H9 (cell line): Measurements from ENCODE around the gene MAP2K3. TPM values are rescaled to one million over a fixed set of nuclear protein-coding genes. Genes with fewer than 3 reads are reported as not detected.

ENCODE experiments used
- DNase-seq: peaks from one replicate; pipeline ENCODE4 v3.0.0-alpha.2; 2017
- H2AFZ ChIP-seq: one replicate; pipeline ENCODE4 v1.6.1; 2013; ENCODE audit warnings: mild to moderate bottlenecking, low read length, control low read depth, moderate library complexity
- H2AK5ac ChIP-seq: 2 replicates; pipeline ENCODE4 v1.6.1; 2013; ENCODE audit warnings: low read length, control low read depth, mixed read lengths; ENCODE audit not compliant: insufficient read length
- H2BK120ac ChIP-seq: one replicate; pipeline ENCODE4 v1.6.1; 2013; ENCODE audit warnings: low read depth, mild to moderate bottlenecking, low read length, control low read depth, inconsistent platforms; ENCODE audit not compliant: poor library complexity, severe bottlenecking
- H2BK12ac ChIP-seq: 2 replicates; pipeline ENCODE4 v1.6.1; 2013; ENCODE audit warnings: low read length, control low read depth, mixed read lengths, low read depth; ENCODE audit not compliant: insufficient read length
- H2BK15ac ChIP-seq: 2 replicates; pipeline ENCODE4 v1.6.1; 2013; ENCODE audit warnings: low read depth, low read length, control low read depth
- H2BK20ac ChIP-seq: one replicate; pipeline ENCODE4 v1.6.1; 2013; ENCODE audit warnings: low read depth, mild to moderate bottlenecking, low read length, control low read depth, inconsistent platforms; ENCODE audit not compliant: poor library complexity, severe bottlenecking
- H2BK5ac ChIP-seq: 2 replicates; pipeline ENCODE4 v1.6.1; 2013; ENCODE audit warnings: low read length, control low read depth, mixed read lengths; ENCODE audit not compliant: insufficient read length
- H3K14ac ChIP-seq: 2 replicates; pipeline ENCODE4 v1.6.1; 2013; ENCODE audit warnings: low read length, control low read depth; ENCODE audit not compliant: insufficient read depth
- H3K18ac ChIP-seq: 2 replicates; pipeline ENCODE4 v1.6.1; 2013; ENCODE audit warnings: low read depth, mild to moderate bottlenecking, mixed read lengths, low read length, control low read depth; ENCODE audit not compliant: insufficient read length
- H3K23ac ChIP-seq: 2 replicates; pipeline ENCODE4 v1.6.1; 2013; ENCODE audit warnings: low read length, control low read depth, mixed read lengths, low read depth; ENCODE audit not compliant: insufficient read length
- H3K23me2 ChIP-seq: 2 replicates; pipeline ENCODE4 v1.6.1; 2013; ENCODE audit warnings: low read depth, mild to moderate bottlenecking, mixed read lengths, low read length, control low read depth; ENCODE audit not compliant: insufficient read length, poor library complexity, severe bottlenecking
- H3K27ac ChIP-seq: 2 replicates; pipeline ENCODE4 v1.5.1; 2013; ENCODE audit warnings: low read length, control low read depth, mixed read lengths, low read depth; ENCODE audit not compliant: insufficient read length
- H3K27me3 ChIP-seq: 2 replicates; pipeline ENCODE4 v1.6.1; 2013; ENCODE audit warnings: low read length, control low read depth, inconsistent platforms; ENCODE audit not compliant: insufficient read depth
- H3K4ac ChIP-seq: 2 replicates; pipeline ENCODE4 v1.6.1; 2013; ENCODE audit warnings: low read depth, mild to moderate bottlenecking, control low read depth, inconsistent platforms, low read length, moderate library complexity
- H3K4me1 ChIP-seq: 2 replicates; pipeline ENCODE4 v1.6.1; 2013; ENCODE audit warnings: low read length, control low read depth, inconsistent platforms; ENCODE audit not compliant: insufficient read depth
- H3K4me2 ChIP-seq: 2 replicates; pipeline ENCODE4 v1.6.1; 2013; ENCODE audit warnings: low read length, control low read depth, mixed read lengths; ENCODE audit not compliant: insufficient read length, insufficient read depth
- H3K56ac ChIP-seq: 2 replicates; pipeline ENCODE4 v1.6.1; 2013; ENCODE audit warnings: low read depth, mild to moderate bottlenecking, mixed read lengths, low read length, control low read depth; ENCODE audit not compliant: insufficient read length
- H3K79me1 ChIP-seq: 2 replicates; pipeline ENCODE4 v1.6.1; 2013; ENCODE audit warnings: low read depth, mild to moderate bottlenecking, moderate library complexity, low read length, control low read depth, inconsistent platforms; ENCODE audit not compliant: insufficient read depth, poor library complexity, severe bottlenecking
- H3K79me2 ChIP-seq: 2 replicates; pipeline ENCODE4 v1.6.1; 2013; ENCODE audit warnings: low read length, control low read depth, inconsistent platforms; ENCODE audit not compliant: insufficient read depth
- H3K9ac ChIP-seq: 2 replicates; pipeline ENCODE4 v1.6.1; 2013; ENCODE audit warnings: low read length, control low read depth, mixed read lengths; ENCODE audit not compliant: insufficient read length; ENCODE audit errors: extremely low read depth
- H3K9me3 ChIP-seq: one replicate; pipeline ENCODE4 v1.6.1; 2013; ENCODE audit warnings: low read depth, low read length, inconsistent platforms; ENCODE audit not compliant: control insufficient read depth
- H3T11ph ChIP-seq: one replicate; pipeline ENCODE4 v1.6.1; 2013; ENCODE audit warnings: mild to moderate bottlenecking, low read length, control low read depth, inconsistent platforms
- H4K20me1 ChIP-seq: one replicate; pipeline ENCODE4 v1.6.1; 2013; ENCODE audit not compliant: control insufficient read depth, insufficient read length, insufficient read depth
- H4K5ac ChIP-seq: 2 replicates; pipeline ENCODE4 v1.6.1; 2013; ENCODE audit warnings: low read depth, mild to moderate bottlenecking, mixed read lengths, low read length, control low read depth; ENCODE audit not compliant: insufficient read length
- H4K8ac ChIP-seq: replicated peaks from 2 replicates; pipeline ENCODE4 v1.6.1; 2013; ENCODE audit warnings: low read length, control low read depth, mixed read lengths, low read depth; ENCODE audit not compliant: insufficient read length
- H4K91ac ChIP-seq: 2 replicates; pipeline ENCODE4 v1.6.1; 2013; ENCODE audit warnings: low read depth, mild to moderate bottlenecking, moderate library complexity, mixed read lengths, low read length, control low read depth; ENCODE audit not compliant: insufficient read length
- H3K27ac Mint-ChIP-seq, 3 experiments: 2 replicates in 2 of 3; 3 replicates in 1 of 3; pipeline ENCODE4 v1.8.0; 2020 to 2021; ENCODE audit warnings: mixed read lengths in 3 of 3, mild to moderate bottlenecking in 1 of 3, moderate library complexity in 1 of 3
- H3K27me3 Mint-ChIP-seq: 2 replicates; pipeline ENCODE4 v1.8.0; 2021; ENCODE audit warnings: low read depth, mild to moderate bottlenecking, moderate library complexity, mixed read lengths
- H3K36me3 Mint-ChIP-seq, 3 experiments: 2 replicates in 2 of 3; 3 replicates in 1 of 3; pipeline ENCODE4 v1.8.0; 2020 to 2021; ENCODE audit warnings: low read depth in 3 of 3, mixed read lengths in 3 of 3; ENCODE audit not compliant: insufficient read depth in 1 of 3
- H3K4me1 Mint-ChIP-seq, 2 experiments: 2 replicates each; pipeline ENCODE4 v1.8.0; 2020; ENCODE audit warnings: mixed read lengths in 2 of 2
- H3K4me3 Mint-ChIP-seq, 2 experiments: 2 replicates in 1 of 2; 3 replicates in 1 of 2; pipeline ENCODE4 v1.8.0; 2020 to 2021; ENCODE audit warnings: mild to moderate bottlenecking in 2 of 2, mixed read lengths in 2 of 2, moderate library complexity in 1 of 2
- H3K9me3 Mint-ChIP-seq, 2 experiments: 2 replicates in 1 of 2; 3 replicates in 1 of 2; pipeline ENCODE4 v1.8.0; 2020; ENCODE audit warnings: mild to moderate bottlenecking in 2 of 2, mixed read lengths in 2 of 2, moderate library complexity in 1 of 2
- CTCF ChIP-seq: fragments of 200-600 bp; sonication (generic); conservative IDR thresholded peaks from 3 replicates; pipeline ENCODE4 v1.8.0; 2021; ENCODE audit warnings: antibody characterized with exemption, mild to moderate bottlenecking
- WGBS: extraction: QIAGEN DNeasy Blood & Tissue Kit; methylation state at CpG from one replicate; pipeline ENCODE4 v1.1.7; 2013; ENCODE audit warnings: missing lambda C conversion rate, low lambda C conversion rate, mixed read lengths; ENCODE audit not compliant: insufficient read length; ENCODE audit errors: extremely low coverage; 5-methylcytosine and 5-hydroxymethylcytosine counted together
- total RNA-seq: library from RNA; stranded (reverse); gene quantifications from 2 replicates; pipeline ENCODE4 v1.2.1, GENCODE V29; 2021

Gene MAP2K3
- total RNA-seq, 1 experiment from 2014 or later = 26.1 TPM

- no peaks in the 10 kb centered on the region; the same call in 1 of the 2 replicates for H3K27me3 ChIP-seq
- no peak overlapping the region for H3K9ac ChIP-seq
- no peak overlapping the region for H4K5ac ChIP-seq
- H4K8ac ChIP-seq = no peak overlapping the region
- Mint-ChIP-seq H3K4me1 (peaks cover 13 to 35% of the 10 kb centered on the region in 2 experiments), H3K36me3 (no peaks in the 10 kb centered on the region), H3K27ac (peak overlapping the region; percentile 42 to 82 (median 74); a peak in 3 of 7 replicates), H3K4me3 (peak overlapping the region in 1 of 2 experiments; percentile 61; a peak in 1 of 5 replicates), H3K27me3 (peaks cover 3% of the 10 kb centered on the region; the same call in 1 of the 2 replicates), H3K9me3 (no peaks in the 10 kb centered on the region)
- DNase-seq = no peak
- no peak overlapping the region for H2BK20ac ChIP-seq
- no peak overlapping the region for H3K18ac ChIP-seq
- no CpG with 5 or more reads among the region's 25 CpGs for WGBS
- H2BK15ac ChIP-seq = no peak overlapping the region
- H4K91ac ChIP-seq = no peak overlapping the region
- no peaks in the 10 kb centered on the region for H3K9me3 ChIP-seq
- H3K56ac ChIP-seq = no peak overlapping the region
- no peak overlapping the region for H3K4ac ChIP-seq
- H3K27ac ChIP-seq = no peak overlapping the region
- TF ChIP-seq CTCF = no peak
- H2BK120ac ChIP-seq = no peak overlapping the region
- H2BK5ac ChIP-seq = no peak overlapping the region
- H2AK5ac ChIP-seq = no peak overlapping the region
- H3K4me2 ChIP-seq = no peak overlapping the region
- H2AFZ ChIP-seq = no peak overlapping the region
- H3K23ac ChIP-seq = no peak overlapping the region
- no peaks in the 10 kb centered on the region for H4K20me1 ChIP-seq
- no peaks in the 10 kb centered on the region for H3K79me2 ChIP-seq
- H3K23me2 ChIP-seq = no peaks in the 10 kb centered on the region
- H3K79me1 ChIP-seq = no peaks in the 10 kb centered on the region
- no peak overlapping the region for H2BK12ac ChIP-seq
- H3T11ph ChIP-seq = no peak overlapping the region
- H3K14ac ChIP-seq = peak overlapping the region; percentile 11
- H3K4me1 ChIP-seq = no peaks in the 10 kb centered on the region; the same call in 1 of the 2 replicates
These were observed 44.0 kb upstream of the MAP2K3 start for GRCh38 chr17:21240369-21241055.
